Muscle of arm (tissue), 14 donors: Measurements from ENCODE around the gene ICOSLG. TPM values are rescaled to one million over a fixed set of nuclear protein-coding genes. Genes with fewer than 3 reads are reported as not detected.
"Not testable (repeated sequence)": the region's sequence is repeated elsewhere in the genome, so short reads cannot be mapped to it uniquely, and the experiment has no call there.

Experiments
- DNase-seq: peaks from one replicate; pipeline ENCODE4 v3.0.0-alpha.2; 2013
- long read RNA-seq, 11 donors: transcript quantifications; one replicate each; lab custom pipeline, GENCODE V29; 2026
- polyA plus RNA-seq, 12 donors: library from polyadenylated mRNA; unstranded; fragments of 120-200 nt; gene quantifications; one replicate each; pipeline ENCODE4 v1.2.1, GENCODE V29; 2013; ENCODE audit not compliant: insufficient read length in 12 of 12

ICOSLG gene
- 10 to 100 TPM in 2 of 12 donors, 1 to 10 TPM in 10; 4.6 to 78.0 (median 7.4) TPM for polyA plus RNA-seq
- long read RNA-seq, donor 1, partial matches to known transcripts: 393 of 405 reads
- long read RNA-seq, donor 1, other reads (novel, unspliced or antisense): 12 of 405 reads
- long read RNA-seq, donor 2: 0 reads
- long read RNA-seq, donor 3, full-length matches to known transcripts: 1 of 1 reads
- long read RNA-seq, donor 3, partial matches to known transcripts: 0 of 1 reads
- long read RNA-seq, donor 3, other reads (novel, unspliced or antisense): 0 of 1 reads
- long read RNA-seq, donor 4: 0 reads
- long read RNA-seq, donor 5: 0 reads
- long read RNA-seq, donor 6: 0 reads
- long read RNA-seq, donor 7: 0 reads
- long read RNA-seq, donor 8: 0 reads
- long read RNA-seq, donor 9: 0 reads
- long read RNA-seq, donor 10, full-length matches to known transcripts: 3 of 3 reads
- long read RNA-seq, donor 10, partial matches to known transcripts: 0 of 3 reads
- long read RNA-seq, donor 10, other reads (novel, unspliced or antisense): 0 of 3 reads
- long read RNA-seq, donor 11, full-length matches to known transcripts: 1 of 1 reads
- long read RNA-seq, donor 11, partial matches to known transcripts: 0 of 1 reads
- long read RNA-seq, donor 11, other reads (novel, unspliced or antisense): 0 of 1 reads

GRCh38 chr21:44240842-44241241 is at the start of gene ICOSLG:
ICOSLG (minus strand) TSS chr21:44240943; CDS start chr21:44240817, 126 bp downstream.
- DNase-seq: not testable (repeated sequence)

GRCh38 chr21:44289381-44290010 is 48.8 kb upstream of the ICOSLG start:
- DNase-seq: no peak

GRCh38 chr21:44288251-44289110 is 47.7 kb upstream of the ICOSLG start:
- DNase-seq: no peak

- DNase-seq: no peak
Measured at GRCh38 chr21:44286716-44287632, 46.2 kb upstream of the ICOSLG start.

GRCh38 chr21:44286086-44286715 is 45.5 kb upstream of the ICOSLG start:
- no peak for DNase-seq

GRCh38 chr21:44285138-44285992 is 44.6 kb upstream of the ICOSLG start, which contains the start of gene AIRE:
AIRE (plus strand) TSS chr21:44285876; CDS start chr21:44286007, 131 bp downstream.
- no peak for DNase-seq

- DNase-seq: no peak
Measured at GRCh38 chr21:44283948-44284347, 43.2 kb upstream of the ICOSLG start.

- DNase-seq: not testable (repeated sequence)
Measured at GRCh38 chr21:44283211-44283785, 42.6 kb upstream of the ICOSLG start.

GRCh38 chr21:44282370-44282769 is 41.6 kb upstream of the ICOSLG start:
- no peak for DNase-seq

GRCh38 chr21:44281801-44282200 is 41.1 kb upstream of the ICOSLG start:
- no peak for DNase-seq

GRCh38 chr21:44279354-44280260 is 38.9 kb upstream of the ICOSLG start:
- DNase-seq: no peak

- no peak for DNase-seq
Measured at GRCh38 chr21:44275041-44275440, 34.3 kb upstream of the ICOSLG start.

- no peak for DNase-seq
Measured at GRCh38 chr21:44273046-44273445, 32.3 kb upstream of the ICOSLG start.

- DNase-seq: no peak
Measured at GRCh38 chr21:44272284-44272858, 31.6 kb upstream of the ICOSLG start.

GRCh38 chr21:44271558-44272283 is 31.0 kb upstream of the ICOSLG start:
- DNase-seq: no peak

GRCh38 chr21:44269090-44269489 is 28.3 kb upstream of the ICOSLG start:
- no peak for DNase-seq
